Measurements from ENCODE around the gene DECR2. TPM values are rescaled to one million over a fixed set of nuclear protein-coding genes. Genes with fewer than 3 reads are reported as not detected.

The DECR2 gene
- total and polyA plus RNA-seq, 2 of the 13 experiments (the other 11 are each of a cell fraction or from before 2014, with no cell fraction given), result 36.3 to 44.6 TPM

DNA sequence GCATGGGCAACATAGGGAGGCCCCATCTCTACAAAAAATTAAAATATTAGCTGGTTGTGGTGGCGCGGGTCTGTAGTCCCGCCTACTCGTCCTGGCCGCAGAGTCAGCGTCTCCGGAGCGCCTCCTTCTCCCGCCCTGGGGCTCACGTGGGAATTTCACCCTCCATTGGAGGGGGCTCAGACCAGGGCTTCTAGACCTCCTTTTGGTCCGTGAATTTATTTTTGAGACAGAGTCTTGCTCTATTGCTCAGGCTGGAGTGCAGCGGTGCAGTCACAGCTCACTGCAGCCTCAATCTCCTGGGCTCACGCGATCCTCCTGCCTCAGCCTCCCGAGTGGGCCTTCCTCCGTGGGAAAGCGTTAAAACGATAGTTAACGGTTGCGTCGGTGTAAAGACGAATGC, 5.1 kb upstream of the DECR2 start (continued):
- TF ChIP-seq ZNF605 (CRISPR knock-in tag; IDR thresholded peaks at IDR 0.05) (peak; percentile 55; the same call in 1 of the 2 replicates), ZFP37 (CRISPR knock-in tag; IDR thresholded peaks at IDR 0.05; ENCODE audit: borderline replicate concordance) (no peak), XRCC5 (optimal IDR thresholded peaks at IDR 0.05; ENCODE audit: low read length) (peak; percentile 56), GABPA (IDR thresholded peaks at IDR 0.05; ENCODE audit: low read depth, low read length) (no peak), GABPA (CRISPR knock-in tag; IDR thresholded peaks at IDR 0.05; ENCODE audit: low read depth) (no peak), ZSCAN25 (CRISPR knock-in tag; IDR thresholded peaks at IDR 0.05) (no peak), REL (CRISPR knock-in tag; conservative IDR thresholded peaks at IDR 0.05) (no peak), TCF7L2 (IDR thresholded peaks at IDR 0.05; ENCODE audit: low read depth, low read length) (no peak), ZNF569 (CRISPR knock-in tag; IDR thresholded peaks at IDR 0.05; ENCODE audit: borderline replicate concordance) (no peak), HNRNPH1 (optimal IDR thresholded peaks at IDR 0.05; ENCODE audit: low read depth, low read length) (no peak), HNF4A (CRISPR knock-in tag; IDR thresholded peaks at IDR 0.05) (no peak), ZNF431 (CRISPR knock-in tag; IDR thresholded peaks at IDR 0.05; ENCODE audit: borderline replicate concordance, low read depth) (no peak), ZNF124 (CRISPR knock-in tag; IDR thresholded peaks at IDR 0.05) (no peak), FOXA1 (IDR thresholded peaks at IDR 0.05) (no peak), FOXA1 (CRISPR knock-in tag; IDR thresholded peaks at IDR 0.05) (no peak), EED (CRISPR knock-in tag; IDR thresholded peaks at IDR 0.05) (no peak), GZF1 (CRISPR knock-in tag; IDR thresholded peaks at IDR 0.05) (no peak), ZNF556 (CRISPR knock-in tag; IDR thresholded peaks at IDR 0.05; ENCODE audit: borderline replicate concordance) (no peak), ZNF564 (CRISPR knock-in tag; IDR thresholded peaks at IDR 0.05) (no peak), KDM4B (CRISPR knock-in tag; IDR thresholded peaks at IDR 0.05) (no peak), NAIF1 (CRISPR knock-in tag; IDR thresholded peaks at IDR 0.05; ENCODE audit: borderline replicate concordance) (no peak), PCBP2 (optimal IDR thresholded peaks at IDR 0.05; ENCODE audit: low read depth, low read length, poor library complexity, severe bottlenecking) (no peak)
- TF ChIP-seq, protein P1, sequence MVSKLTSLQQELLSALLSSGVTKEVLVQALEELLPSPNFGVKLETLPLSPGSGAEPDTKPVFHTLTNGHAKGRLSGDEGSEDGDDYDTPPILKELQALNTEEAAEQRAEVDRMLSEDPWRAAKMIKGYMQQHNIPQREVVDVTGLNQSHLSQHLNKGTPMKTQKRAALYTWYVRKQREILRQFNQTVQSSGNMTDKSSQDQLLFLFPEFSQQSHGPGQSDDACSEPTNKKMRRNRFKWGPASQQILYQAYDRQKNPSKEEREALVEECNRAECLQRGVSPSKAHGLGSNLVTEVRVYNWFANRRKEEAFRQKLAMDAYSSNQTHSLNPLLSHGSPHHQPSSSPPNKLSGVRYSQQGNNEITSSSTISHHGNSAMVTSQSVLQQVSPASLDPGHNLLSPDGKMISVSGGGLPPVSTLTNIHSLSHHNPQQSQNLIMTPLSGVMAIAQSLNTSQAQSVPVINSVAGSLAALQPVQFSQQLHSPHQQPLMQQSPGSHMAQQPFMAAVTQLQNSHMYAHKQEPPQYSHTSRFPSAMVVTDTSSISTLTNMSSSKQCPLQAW (CRISPR knock-in tag; IDR thresholded peaks at IDR 0.05), result no peak
- TF ChIP-seq, protein P2, sequence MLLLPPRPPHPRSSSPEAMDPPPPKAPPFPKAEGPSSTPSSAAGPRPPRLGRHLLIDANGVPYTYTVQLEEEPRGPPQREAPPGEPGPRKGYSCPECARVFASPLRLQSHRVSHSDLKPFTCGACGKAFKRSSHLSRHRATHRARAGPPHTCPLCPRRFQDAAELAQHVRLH (CRISPR knock-in tag; IDR thresholded peaks at IDR 0.05; ENCODE audit: borderline replicate concordance, low read depth), result no peak
- TF ChIP-seq, protein P3, sequence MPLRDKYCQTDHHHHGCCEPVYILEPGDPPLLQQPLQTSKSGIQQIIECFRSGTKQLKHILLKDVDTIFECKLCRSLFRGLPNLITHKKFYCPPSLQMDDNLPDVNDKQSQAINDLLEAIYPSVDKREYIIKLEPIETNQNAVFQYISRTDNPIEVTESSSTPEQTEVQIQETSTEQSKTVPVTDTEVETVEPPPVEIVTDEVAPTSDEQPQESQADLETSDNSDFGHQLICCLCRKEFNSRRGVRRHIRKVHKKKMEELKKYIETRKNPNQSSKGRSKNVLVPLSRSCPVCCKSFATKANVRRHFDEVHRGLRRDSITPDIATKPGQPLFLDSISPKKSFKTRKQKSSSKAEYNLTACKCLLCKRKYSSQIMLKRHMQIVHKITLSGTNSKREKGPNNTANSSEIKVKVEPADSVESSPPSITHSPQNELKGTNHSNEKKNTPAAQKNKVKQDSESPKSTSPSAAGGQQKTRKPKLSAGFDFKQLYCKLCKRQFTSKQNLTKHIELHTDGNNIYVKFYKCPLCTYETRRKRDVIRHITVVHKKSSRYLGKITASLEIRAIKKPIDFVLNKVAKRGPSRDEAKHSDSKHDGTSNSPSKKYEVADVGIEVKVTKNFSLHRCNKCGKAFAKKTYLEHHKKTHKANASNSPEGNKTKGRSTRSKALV (CRISPR knock-in tag; IDR thresholded peaks at IDR 0.05), result 0 out of 2 replicates have a peak, but pooled peaks have one; percentile 44
- TF ChIP-seq, protein P4, sequence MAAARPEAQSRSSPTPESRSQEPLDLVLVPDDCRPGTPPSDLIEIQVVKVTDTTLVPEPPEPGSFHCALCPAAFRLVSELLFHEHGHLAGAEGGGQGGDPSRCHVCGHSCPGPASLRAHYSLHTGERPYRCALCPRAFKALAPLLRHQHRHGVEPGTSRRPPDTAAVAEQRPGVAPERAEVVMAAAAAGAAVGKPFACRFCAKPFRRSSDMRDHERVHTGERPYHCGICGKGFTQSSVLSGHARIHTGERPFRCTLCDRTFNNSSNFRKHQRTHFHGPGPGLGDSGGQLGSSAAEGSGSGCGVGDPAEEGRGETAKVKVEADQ (CRISPR knock-in tag; IDR thresholded peaks at IDR 0.05; ENCODE audit: borderline replicate concordance), result no peak
- TF ChIP-seq, protein P5, sequence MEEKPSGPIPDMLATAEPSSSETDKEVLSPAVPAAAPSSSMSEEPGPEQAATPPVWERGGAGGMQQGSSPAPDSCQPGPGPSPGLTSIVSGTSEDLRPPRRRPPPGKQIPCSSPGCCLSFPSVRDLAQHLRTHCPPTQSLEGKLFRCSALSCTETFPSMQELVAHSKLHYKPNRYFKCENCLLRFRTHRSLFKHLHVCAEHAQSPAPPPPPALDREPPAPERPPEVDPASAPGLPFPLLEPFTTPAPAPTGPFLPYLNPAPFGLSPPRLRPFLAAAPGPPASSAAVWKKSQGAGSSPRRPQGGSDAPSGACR (CRISPR knock-in tag; IDR thresholded peaks at IDR 0.05), result no peak

All from HepG2 (cell line).